GM20431 (cell line): ENCODE data around the gene GNB1.

ENCODE experiments used
- in situ Hi-C: fragments of 300-500 bp; cut with MseI, MboI; formaldehyde crosslinking; loops from one replicate; pipeline ENCODE4 v1.15.0; 2020; ENCODE audit warnings: low sequenced_read_pairs; ENCODE audit not compliant: unreplicated experiment

GNB1 gene

GRCh38 chr1:1775327-1776226 lies 115.3 kb downstream of the GNB1 start:
- in situ Hi-C loops: no loop called here

- in situ Hi-C loops: no loop called here
These were observed 117.0 kb downstream of the GNB1 start for GRCh38 chr1:1773874-1774273.

GRCh38 chr1:1771096-1771495 lies 119.8 kb downstream of the GNB1 start:
- in situ Hi-C loops: no loop called here

- in situ Hi-C loops: no loop called here
These were observed 120.8 kb downstream of the GNB1 start for GRCh38 chr1:1770102-1770501.

DNA sequence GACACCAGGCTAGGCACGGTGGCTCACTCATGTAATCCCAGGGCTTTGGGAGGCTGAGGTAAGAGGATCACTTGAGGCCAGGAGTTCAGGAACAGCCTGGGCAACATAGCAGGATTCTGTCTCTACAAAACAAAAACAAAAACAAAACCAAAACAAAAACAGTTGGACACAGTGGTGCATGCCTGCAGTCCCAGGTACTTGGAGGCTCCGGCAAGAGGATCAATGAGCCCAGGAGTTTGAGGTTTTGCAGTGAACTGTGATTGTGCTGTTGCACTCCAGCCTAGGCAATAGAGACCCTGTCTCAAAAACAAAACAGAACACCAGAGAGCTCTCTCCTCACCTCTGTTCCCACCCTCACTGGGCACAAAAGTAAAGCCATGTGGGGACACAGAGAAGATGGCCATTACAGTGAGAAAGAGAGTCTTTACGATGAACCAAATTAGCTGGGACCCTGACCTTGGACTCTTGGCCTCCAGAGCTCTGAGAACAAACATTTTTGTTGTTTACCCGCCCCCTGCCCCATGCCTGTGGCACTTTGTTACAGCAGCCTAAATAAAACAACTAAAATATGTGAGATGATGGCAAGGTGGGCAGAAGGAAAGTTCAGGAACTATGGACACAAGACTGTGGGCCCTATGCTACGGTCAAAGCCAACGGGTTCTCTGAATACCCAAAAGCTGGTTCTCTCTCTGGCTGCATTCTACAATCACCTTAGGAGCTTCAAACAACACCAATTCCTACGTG lies 122.5 kb downstream of the GNB1 start:
- in situ Hi-C loops: no loop called here

- in situ Hi-C loops: no loop called here
These were observed 125.9 kb downstream of the GNB1 start for GRCh38 chr1:1764876-1765470.

DNA sequence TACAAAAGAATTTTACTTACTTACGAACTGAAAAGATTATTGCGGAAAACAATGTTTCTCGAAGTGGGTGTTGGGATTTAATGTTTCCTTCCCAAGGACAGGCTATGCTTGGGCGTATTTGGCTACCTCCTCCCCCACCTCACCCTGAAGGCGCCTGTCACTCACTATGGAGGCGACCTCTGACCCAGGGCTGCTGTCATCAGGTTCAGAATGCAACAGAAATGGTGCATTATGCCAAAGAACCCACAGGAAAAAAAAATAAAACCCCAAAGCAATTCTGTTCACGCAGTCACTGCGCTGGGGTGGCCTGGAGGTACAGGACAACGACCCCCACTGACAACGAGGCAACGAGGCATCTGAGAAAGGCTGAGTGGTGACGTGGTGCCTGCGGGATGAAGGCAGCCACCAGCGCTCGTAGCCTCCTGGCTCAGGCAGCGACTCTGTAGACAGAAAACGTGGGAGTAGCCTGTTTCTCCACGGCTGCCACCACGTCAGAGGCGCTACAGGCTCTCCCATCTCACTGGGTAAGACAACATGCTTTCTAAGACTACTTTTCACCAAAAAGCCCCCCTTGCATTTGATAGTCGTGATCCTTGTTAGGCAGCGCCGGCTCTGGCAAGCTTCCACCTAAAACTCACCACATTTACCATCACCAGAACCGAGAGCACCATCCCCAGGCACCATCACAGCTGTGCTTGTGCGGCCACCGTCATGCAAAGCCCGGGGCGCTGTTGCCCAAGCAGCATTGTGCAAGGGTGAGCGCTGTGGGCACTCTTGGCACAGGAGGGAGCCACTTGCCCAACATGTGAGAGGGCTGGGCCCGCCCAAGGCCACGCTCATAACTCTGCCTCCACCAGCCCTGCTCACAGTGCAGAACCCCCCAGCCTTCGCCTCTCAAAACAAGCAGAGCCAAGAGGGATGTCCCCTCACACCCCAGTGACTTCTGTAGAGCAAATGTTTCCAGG lies 126.9 kb downstream of the GNB1 start:
- in situ Hi-C loops: no loop called here

DNA sequence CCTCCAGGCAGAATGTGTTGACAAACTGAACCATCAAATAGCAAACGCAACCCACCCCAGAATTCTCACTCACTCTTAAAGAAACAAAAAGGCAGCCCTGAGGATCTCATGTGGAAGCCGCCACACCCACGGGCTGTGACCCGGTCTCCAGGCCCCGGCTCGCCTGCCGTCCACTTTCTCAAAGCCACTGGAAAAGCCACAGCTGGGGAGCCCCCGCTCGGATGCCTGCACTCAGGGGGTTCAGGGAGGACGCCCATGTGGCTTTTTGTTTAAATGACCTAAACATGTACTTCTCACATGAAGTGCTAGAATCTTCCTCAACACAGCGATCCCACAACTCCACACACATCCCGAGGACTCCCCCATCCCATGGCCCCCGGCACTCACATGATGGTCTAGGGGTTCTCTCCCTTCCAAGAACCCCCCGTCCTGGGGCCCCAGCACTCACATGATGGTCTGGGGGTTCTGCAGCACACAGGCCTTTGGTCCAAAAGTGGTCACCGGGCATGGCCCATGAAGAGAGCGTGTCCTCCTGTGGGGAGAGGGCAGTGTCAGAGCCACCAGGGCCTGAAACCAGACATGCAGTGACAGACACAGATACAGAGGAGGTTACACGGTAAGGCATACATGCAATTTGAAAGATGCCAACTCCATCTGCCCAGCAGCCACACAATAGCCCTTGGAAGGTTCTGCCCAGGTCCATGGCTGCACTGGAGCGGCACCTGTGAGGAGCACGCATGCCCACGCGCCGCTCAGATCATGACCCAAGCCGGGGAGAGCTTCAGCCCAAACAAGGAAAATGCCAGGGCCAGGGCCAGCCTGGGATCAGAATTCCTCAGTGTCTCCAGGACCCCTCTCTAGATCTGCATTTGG lies 129.1 kb downstream of the GNB1 start:
- in situ Hi-C loops: no loop called here

GRCh38 chr1:1760715-1761114 lies 130.2 kb downstream of the GNB1 start:
- in situ Hi-C loops: no loop called here

- in situ Hi-C loops: no loop called here
These were observed 130.6 kb downstream of the GNB1 start for GRCh38 chr1:1760345-1760650.

GRCh38 chr1:1759456-1760344 lies 131.2 kb downstream of the GNB1 start:
- in situ Hi-C loops: no loop called here

GRCh38 chr1:1758692-1759455 lies 132.0 kb downstream of the GNB1 start:
- in situ Hi-C loops: no loop called here

DNA sequence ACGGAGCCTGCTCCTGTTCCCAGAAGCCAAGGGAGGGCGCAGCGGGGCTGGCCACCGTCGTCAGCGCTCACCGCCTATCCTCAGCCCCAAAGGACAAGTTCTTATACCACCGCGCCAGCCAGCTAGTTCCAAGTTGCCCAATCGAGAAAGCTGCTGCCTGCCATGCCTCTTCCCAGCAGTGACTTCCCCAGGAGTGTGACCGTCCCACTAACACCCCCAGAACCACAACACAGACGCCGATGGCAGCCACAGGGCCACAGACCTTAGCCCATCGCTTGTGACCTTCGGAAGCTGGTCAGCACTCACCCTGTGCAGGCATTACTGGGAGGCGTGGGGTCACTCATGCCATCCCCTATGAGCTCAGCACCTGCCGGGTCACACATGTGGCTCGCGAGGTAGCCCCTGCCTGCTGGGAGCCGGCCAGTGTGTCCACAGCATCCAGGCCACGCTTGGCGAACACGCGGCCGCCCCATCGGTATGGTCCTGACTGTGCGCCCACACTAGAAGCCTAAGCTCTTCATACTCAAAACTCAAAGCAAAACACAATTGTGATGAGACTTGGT lies 132.7 kb downstream of the GNB1 start:
- in situ Hi-C loops: no loop called here

GRCh38 chr1:1757422-1758058 lies 133.3 kb downstream of the GNB1 start:
- in situ Hi-C loops: no loop called here

- in situ Hi-C loops: no loop called here
These were observed 134.0 kb downstream of the GNB1 start for GRCh38 chr1:1756661-1757421.

GRCh38 chr1:1755852-1756251 lies 135.0 kb downstream of the GNB1 start:
- in situ Hi-C loops: no loop called here
